Measurements from ENCODE around the gene ASNSD1.
A peak's percentile ranks its signal among the peaks of the same experiment; 100 is the strongest.

ASNSD1 gene

GRCh38 chr2:189661148-189661956 lies at the start of gene ASNSD1:
ASNSD1 (plus strand) TSS chr2:189661459; CDS start chr2:189666133, 4,674 bp downstream.
- DNase-seq = peak; percentile 99

- DNase-seq = no peak
Measured at GRCh38 chr2:189613077-189613636, 48.1 kb upstream of the ASNSD1 start.

GRCh38 chr2:189613650-189614420 lies 47.4 kb upstream of the ASNSD1 start:
- DNase-seq = no peak

DNA sequence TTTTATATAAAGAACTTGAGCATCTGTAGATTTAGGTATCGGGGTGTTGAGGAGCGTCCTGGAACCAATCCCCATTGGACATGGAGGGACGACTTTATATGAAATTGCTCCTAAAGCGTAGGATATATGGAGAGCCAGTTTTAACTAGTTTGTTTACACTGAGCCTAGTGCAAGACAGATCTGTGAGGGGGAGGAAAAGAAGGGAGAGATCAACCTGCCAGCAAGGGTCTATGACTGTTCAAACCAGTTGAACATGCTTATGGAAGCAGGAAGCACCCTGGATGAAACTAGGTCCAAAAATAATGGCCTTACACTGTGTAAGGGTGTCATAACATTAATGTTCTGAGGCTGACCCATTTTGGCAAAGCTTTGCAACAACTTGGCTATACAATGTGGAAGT lies 46.7 kb upstream of the ASNSD1 start:
- DNase-seq = no peak

- no peak for DNase-seq
Measured at GRCh38 chr2:189618197-189618596, 43.1 kb upstream of the ASNSD1 start.

GRCh38 chr2:189621781-189622180 lies 39.5 kb upstream of the ASNSD1 start:
- DNase-seq = no peak

- no peak for DNase-seq
Measured at GRCh38 chr2:189623049-189623448, 38.2 kb upstream of the ASNSD1 start.

DNA sequence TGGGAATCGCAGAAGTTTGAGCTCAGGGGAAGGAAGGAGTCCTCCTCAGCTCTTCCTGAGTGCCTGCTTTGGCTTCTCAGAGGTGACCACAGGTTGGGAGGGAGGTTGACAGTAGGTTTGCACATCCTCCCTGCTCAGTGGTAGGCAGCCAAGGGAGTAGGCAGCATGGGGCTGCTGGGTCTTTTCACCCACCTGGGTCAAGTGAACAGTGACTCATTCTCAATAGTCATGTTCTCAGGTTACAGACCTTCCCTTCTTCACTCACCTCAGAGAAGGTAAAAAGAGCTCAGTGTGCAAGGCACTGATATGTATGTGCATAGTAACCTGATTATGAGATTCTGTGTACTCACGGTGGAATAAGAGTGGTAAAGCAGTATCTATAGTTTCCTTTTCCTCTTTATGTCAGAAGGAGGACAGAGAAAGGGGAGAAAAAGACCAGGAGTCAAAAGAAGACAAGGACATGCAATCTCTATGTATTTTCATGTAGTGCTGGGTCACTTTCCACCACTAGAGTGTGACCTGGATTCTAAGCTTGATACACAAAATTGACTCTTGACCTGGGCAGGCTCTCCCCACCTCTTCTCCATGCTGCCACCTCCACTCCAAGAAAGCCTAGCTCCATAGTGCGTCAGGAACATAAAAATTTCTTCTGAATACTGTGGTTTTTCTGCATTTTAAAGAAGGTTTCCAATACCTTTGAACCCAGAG lies 36.5 kb upstream of the ASNSD1 start:
- DNase-seq = no peak

GRCh38 chr2:189625636-189626035 lies 35.6 kb upstream of the ASNSD1 start:
- DNase-seq = no peak

GRCh38 chr2:189627789-189628188 lies 33.5 kb upstream of the ASNSD1 start:
- DNase-seq = no peak

GRCh38 chr2:189628817-189629530 lies 32.3 kb upstream of the ASNSD1 start:
- no peak for DNase-seq

DNA sequence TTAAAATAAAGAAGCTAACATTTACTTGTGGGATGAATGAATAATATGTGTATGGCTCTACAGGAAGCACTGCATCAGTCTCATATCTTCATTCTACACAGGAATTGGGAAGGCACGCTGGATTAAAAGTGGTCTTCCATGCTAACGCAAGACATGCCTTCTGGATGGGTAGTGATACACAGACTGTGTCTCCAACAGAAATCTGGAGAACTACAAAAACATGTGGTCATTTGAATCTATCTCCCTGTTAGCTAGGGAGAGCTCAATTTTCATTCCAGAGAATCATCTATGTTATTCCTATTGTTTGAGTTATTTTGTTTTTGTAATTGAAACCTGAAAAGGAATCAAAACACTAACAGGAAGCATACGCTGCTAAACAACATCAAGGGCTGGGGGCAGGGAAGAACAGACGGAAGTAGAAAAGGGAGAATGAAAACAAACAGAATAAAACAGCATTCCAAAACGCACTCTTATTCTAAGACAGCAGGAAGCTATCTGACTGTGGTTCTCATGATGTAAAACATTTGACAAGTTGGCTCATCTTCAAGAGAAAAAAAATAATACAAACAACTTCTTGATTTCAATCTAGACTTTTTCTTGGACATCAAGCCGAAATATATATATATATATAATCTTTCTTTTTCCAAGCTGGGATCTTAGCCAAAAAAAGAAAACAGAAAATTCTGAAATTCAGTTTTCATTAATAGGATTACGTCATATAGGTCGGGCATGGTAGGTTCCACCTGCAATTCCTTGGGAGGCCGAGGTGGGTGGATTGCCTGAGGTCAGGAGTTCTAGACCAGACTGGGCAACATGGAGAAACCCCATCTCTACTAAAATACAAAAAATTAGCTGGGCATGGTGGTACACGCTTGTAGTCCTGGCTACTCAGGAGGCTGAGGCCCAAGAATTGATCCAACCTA lies 31.5 kb upstream of the ASNSD1 start:
- DNase-seq = no peak

- DNase-seq = no peak
Measured at GRCh38 chr2:189631849-189632248, 29.4 kb upstream of the ASNSD1 start.

DNA sequence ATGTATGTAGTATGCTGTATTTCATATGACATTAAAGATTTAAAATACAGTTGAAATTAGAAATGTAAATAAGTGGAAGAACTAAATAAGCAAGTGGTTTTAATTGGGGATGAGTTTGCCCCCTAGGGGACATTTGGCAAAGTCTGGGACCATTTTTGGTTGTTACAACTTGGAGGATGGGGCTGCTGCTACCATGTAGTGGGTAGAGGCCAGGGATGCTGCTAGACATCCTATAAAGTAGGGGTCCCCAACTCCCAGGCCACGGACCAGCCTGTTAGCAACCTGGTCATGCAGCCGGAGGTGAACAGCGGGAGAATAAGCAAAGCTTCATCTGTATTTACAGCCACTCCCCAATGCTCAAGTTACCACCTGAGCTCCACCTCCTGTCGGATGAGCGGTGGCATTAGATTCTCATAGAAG lies 27.9 kb upstream of the ASNSD1 start:
- no peak for DNase-seq

GRCh38 chr2:189635353-189635752 lies 25.9 kb upstream of the ASNSD1 start:
- no peak for DNase-seq

DNA sequence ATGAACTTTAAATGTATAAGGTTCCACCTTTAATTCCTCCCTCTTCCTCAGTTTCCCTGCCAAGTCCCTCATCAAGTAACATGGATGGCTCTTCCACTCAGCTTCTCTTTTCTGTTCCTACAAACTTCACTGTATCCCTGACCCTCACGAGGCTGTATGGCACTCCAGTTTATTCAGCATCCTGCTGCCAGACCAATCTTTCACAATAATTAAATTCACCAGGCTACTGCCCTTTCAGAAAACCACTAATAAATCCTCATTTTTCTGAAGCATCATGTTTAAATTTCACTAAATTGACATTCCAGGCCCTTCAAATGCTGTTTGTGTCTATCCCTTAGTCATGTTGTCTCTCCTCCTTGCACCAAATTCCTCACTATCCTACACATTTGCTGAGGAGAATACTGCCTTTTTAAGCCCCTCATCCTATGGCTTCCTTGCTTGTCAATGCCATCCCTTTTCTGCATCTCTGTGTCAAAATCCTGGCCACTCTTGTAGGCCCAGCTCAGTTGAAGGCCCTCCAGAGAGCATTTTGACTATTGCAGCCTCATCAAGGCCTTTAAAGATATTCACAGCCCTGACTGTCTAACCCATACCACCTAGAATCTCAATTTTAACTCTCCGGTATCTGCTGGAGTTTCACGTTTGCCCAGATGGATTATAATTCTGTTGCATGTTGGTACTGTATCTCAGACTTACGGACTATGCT lies 22.8 kb upstream of the ASNSD1 start:
- DNase-seq = no peak

- DNase-seq = no peak
Measured at GRCh38 chr2:189639007-189639609, 22.2 kb upstream of the ASNSD1 start.

DNA sequence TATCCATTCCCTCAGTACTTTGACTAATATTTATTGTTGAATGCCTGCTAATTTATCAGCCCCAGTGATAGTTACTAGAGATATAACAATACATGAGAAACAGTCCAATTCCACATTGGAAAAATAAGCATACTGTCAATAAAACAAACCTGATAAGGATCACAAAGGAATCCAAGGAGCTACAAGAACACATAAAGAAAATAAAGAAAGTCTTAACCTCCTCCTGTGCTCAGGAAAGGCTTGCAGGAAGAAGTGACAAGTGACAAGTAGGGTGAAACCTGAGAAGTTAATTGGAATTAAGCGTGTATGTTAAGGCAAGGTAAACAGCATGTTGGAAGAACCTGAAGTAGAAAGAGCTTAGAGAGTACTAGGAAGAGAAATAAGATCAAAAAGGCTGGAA lies 20.3 kb upstream of the ASNSD1 start:
- DNase-seq = no peak

DNA sequence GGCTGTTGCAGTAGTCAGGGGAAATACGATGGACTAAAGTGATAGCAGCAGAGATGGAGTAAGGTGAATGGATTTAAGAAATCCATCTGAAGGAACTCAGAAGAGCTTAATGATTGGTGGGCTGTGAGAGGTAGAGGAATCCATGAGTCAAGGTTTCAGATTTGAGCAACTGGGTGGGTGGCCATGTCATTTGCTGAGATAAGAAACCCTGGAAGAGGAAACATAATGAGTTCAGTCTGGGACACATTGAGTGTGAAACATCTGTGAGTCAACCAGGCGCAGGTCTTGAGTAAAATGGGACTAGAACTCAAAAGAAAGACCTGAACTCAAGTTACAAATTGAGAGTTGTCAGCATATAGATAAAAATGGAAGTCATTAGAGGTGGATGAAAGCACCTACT lies 19.7 kb upstream of the ASNSD1 start:
- no peak for DNase-seq

- no peak for DNase-seq
Measured at GRCh38 chr2:189646521-189646920, 14.7 kb upstream of the ASNSD1 start.

Measured in NCI-H1048 (cell line).